HTERT RPE-1 (cell line): ENCODE results near the gene EXD3.
"Not testable (repeated sequence)": the region's sequence is repeated elsewhere in the genome, so short reads cannot be mapped to it uniquely, and the experiment has no call there.

ENCODE experiments used
- in situ Hi-C: fragments of 300-500 bp; cut with MboI; formaldehyde crosslinking; loops from 4 replicates; pipeline ENCODE4 v1.14.3; 2020; ENCODE audit warnings: low sequenced_read_pairs

The EXD3 gene

GRCh38 chr9:137394866-137395665 lies 27.9 kb downstream of the EXD3 start:
- in situ Hi-C loops: no loop called here

- in situ Hi-C loops: no loop called here
Observed at GRCh38 chr9:137393176-137394150, 29.5 kb downstream of the EXD3 start.

- in situ Hi-C loops: no loop called here
Observed at GRCh38 chr9:137392232-137393007, 30.5 kb downstream of the EXD3 start.

GRCh38 chr9:137391411-137391754 lies 31.6 kb downstream of the EXD3 start:
- in situ Hi-C loops: no loop called here

- in situ Hi-C loops: no loop called here
Observed at GRCh38 chr9:137390553-137391410, 32.2 kb downstream of the EXD3 start.

GRCh38 chr9:137389428-137389746 lies 33.6 kb downstream of the EXD3 start:
- in situ Hi-C loops: no loop called here

GRCh38 chr9:137388589-137389427 lies 34.2 kb downstream of the EXD3 start:
- in situ Hi-C loops: no loop called here

- in situ Hi-C loops: no loop called here
Observed at GRCh38 chr9:137387891-137388560, 34.9 kb downstream of the EXD3 start.

GRCh38 chr9:137387114-137387890 lies 35.7 kb downstream of the EXD3 start:
- in situ Hi-C loops: no loop called here

- in situ Hi-C loops: not testable (repeated sequence)
Observed at GRCh38 chr9:137386507-137387113, 36.4 kb downstream of the EXD3 start.

- in situ Hi-C loops: no loop called here
Observed at GRCh38 chr9:137385061-137385655, 37.8 kb downstream of the EXD3 start.

- in situ Hi-C loops: no loop called here
Observed at GRCh38 chr9:137383784-137384756, 38.9 kb downstream of the EXD3 start.

- in situ Hi-C loops: no loop called here
Observed at GRCh38 chr9:137383081-137383783, 39.7 kb downstream of the EXD3 start.

- in situ Hi-C loops: no loop called here
Observed at GRCh38 chr9:137382444-137383080, 40.4 kb downstream of the EXD3 start.
